Fibroblast of skin of left quadriceps (primary cell): Measurements from ENCODE around the gene PDK1.
A peak's percentile ranks its signal among the peaks of the same experiment; 100 is the strongest.

Source experiments
- DNase-seq, 2 experiments: peaks; one replicate each; pipeline ENCODE4 v3.0.0-alpha.2; 2013; ENCODE audit warnings: low read depth in 2 of 2

The PDK1 gene

DNA sequence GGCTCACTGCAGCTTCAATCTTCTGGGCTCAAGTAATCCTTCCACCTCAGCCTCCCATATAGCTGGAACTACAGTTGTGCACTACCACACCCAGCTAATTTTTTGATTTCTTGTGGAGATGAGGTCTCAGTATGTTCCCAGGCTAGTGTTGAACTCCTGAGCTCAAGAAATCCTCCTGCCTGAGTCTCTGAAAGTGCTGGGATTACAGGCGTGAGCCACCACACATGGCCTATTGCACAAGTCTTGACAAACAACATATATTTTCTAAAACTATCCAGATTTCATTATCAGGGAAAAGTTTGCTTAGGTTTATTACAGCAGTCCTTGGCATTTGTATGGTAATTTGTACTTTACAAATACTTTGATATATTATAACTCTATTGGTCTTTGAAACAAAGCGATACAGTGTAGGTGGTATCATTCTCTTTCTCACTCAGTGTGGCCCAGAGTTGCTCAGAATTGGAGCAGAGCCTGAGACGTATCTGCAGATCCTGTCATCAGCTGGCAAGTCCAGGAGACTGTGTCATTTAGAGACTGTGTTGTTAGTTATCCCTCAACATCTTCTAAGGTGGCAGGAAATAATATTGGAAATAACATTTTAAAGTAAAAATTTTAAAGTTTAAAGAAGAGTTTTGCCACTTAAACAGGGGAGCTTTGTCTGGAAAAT, 41.4 kb downstream of the PDK1 start:
- no peak for DNase-seq

DNA sequence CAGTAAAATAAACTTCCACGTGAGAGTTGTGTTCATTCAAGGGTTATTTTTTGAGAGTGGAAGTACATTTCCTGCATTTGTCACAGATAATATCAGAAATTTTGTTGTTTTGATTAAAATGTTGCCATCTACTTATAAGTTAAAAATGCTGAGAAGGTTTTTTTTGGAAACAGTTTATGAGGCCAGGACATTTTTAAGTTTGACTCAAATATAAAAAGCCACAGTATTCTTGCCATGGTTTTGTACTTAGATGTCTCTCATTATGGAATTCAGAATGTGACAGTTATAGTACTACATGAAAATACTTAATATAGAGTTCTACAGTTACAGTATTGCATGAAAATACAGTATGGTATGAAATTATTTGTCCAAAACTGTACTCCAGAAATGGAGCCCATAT, 44.1 kb downstream of the PDK1 start:
- DNase-seq: no peak

DNA sequence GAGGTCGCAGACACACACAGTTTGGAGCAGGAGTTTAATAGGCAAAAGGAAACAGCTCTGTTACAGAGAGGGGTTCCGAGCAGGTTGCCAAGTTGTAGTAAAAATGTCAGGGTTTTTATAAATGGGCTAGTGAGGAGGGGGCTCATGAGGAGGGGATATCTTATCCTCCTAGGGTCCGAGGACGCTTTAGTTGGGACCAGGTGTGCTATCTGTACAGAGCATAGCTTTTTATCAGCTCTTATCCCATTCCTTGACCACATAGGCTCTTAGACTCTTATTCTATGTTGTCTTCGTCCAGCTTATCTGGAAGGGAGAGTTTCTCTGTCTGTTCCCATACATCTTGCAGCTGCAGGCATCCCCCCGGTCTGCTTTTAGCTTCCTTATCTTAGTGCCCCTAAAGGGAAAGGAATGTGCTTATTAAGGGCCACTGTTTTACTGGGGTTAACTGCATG, 44.7 kb downstream of the PDK1 start:
- no peak for DNase-seq

DNA sequence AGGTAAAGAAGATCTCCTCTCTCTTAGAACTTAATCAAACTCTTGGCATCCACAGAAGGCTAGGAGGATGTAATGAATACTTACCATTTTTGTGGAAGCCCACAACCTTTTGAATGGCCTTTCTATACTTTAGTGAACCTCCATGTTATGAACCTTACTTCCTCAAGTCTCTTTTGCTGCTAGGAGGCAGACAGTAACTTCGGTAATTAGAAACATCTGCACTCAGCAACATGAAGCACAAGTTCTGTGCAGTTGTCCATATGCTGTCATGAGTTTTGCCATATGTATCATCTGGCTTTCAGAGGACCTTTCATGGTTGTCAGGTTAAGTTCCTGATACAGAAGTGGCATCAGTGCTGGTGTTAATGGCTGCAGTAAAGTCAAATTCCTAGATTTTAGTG, 50.4 kb downstream of the PDK1 start:
- peak; percentile 69 to 73 for DNase-seq

DNA sequence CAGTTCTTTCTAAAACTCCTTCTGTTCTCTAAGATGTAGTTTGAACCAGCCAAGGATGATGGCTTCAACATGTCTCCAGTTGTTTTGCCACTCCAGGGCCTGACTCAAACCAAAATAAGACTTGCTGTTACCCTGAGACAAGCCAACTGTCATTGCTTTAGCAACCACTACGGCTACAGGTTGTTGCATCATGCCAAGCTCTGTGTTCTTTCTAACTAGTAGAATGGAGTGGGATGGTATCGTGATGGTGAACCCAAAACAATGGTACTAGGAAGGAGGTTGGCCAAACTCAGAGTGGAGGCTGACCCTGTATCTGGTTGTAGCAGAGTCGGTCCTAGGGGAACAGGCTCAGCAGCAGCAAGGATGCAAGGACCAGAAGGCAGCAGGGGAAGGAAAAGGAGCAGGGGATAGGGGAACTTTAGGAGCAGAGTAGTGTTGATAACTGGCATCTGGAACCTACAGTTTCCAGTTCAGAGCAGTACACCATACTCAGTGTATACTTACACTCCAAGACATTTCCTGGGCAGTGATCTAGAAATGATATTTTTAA, 51.6 kb downstream of the PDK1 start:
- no peak for DNase-seq

DNA sequence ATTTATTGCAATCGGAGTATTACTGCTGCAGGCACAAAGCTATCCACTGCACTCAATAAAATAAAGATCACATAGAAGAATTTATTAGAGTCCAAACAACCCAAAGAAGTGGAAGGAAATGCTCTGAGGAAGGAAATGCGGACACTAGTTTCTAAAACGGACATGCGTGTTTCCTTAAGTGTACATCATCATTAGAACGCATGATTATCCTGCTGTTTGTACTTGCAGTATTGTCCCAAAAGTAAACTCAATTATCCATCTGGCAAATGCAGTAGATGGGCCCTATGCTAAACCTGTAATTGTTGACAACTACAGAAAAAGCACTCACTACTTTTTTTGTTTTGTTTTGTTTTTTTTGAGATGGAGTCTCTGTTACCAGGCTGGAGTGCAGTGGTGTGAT, 53.6 kb downstream of the PDK1 start:
- no peak for DNase-seq

DNA sequence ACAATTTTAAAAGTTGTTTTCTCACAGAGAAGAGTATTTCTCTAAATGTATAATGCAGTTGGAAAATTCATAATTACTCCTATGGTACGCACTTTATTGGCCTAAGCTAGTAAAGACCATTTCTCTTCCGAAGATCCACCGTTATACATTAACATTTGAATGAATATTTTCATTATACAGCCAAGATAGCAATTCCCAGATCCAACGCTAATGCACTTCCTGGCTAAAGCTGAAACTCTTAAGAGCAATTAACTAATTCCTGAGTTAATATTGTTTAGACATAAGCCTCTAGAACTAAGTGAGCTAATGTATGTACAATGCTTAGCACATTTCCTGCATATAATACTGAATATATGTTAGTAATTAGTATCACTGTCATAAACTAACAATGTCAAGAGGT, 56.2 kb downstream of the PDK1 start:
- DNase-seq: no peak

DNA sequence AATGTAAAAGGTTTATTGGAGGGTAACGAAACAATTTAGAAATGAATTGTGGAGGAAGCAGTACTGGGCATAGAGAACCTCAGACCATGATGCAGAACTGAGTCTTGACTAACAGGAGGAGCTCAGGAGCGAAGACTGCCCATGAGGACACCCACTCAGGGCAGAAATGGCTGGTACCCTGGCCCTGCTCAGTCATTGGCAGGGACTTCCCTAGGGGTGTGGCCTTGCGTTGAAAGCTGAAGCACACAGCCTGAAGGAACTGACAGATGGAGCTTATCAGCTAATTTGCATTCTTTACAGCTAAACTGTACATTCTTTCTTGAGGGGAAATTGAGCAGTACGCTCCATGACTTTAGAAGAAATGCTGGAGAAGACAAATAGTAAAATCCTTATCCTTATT, 57.1 kb downstream of the PDK1 start:
- peak; percentile 47 to 49 for DNase-seq

DNA sequence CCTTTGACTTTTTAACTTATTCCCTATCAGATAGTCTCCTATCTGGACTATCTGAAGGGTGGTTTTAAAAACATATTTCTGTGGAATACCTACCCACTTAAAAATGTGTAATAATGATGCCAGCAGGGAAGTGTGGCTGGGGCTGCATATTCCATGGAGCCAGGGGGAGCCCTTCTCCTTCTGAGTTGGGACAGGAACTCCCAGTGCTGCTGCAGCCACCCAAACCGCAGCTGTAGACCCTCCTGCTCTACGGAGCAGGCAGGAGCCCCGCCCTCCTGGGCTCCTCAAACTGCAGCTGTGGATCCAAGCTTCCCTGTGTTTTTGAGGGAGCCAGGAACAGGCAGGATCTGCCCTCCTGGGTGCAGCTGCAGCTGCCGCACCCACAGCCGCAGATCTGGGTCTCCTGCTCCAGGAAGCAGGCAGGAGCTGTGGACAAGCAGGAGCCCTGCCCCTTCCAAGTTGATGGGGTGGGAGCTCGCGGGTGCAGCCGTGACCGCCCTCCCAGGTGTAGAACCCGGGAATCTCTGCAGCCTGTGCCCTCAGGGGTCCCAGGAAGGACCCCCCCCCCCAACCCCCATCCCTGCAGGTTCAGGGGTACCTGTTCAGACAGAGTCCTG, 57.8 kb downstream of the PDK1 start:
- no peak for DNase-seq

DNA sequence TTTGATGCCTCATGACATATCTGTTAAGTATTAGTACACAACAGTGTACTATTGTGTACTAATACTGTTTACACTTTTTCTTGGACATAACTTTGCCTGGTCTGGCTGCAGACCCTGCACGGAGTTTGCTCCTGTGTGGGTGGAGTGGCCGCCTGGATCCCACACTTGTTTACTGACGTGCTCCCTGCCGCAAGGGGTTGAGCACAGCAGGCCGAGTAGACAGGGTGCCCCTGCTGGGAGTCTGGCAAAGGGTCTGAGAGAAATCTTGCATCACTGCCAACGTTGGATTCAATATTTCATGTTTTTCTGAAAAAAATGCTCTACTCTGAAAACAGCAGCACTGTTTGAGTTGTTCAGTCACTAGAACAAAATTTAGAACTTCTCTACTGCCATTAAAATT, 59.0 kb downstream of the PDK1 start:
- no peak for DNase-seq

DNA sequence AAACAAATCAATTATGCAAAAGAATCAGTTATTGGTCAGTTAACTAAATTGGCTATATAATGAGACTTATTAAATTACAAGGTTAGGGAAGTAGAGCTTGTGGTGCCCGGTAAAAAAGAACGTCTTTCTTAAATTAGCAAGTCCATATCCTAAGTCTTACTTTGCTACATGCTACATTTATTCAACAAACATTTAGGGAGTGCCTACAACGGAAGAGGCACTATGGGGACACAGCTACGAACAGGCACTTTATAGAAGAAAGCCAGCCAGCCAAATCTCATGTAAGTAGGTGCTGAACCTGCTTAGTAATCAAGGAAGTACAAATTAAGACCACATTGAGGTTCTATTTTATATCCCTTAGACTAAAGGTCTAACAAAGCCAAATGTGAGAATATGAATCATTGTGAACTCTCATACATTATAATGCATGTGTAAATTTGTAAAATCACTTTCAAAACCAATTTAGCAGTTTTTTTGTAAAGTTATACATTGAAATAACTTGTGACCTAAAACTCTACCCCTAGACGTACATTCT, 59.9 kb downstream of the PDK1 start:
- no peak for DNase-seq

DNA sequence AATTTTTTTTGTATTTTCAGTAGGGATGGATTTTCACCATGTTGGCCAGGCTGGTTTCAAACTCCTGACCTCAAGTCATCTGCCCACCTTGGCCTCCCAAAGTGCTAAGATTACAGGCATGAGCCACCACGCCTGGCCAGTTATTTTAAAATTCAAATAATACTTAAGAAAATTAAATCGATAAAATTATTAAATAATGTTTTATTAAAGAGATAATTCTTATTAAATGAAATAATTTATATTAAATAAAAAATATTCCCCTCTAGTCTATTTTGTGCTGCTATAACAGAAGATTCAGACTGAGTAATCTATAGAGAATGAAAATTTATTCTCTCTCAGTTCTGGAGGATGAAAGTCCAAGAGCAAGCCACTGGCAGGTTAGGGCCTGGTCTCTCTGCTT, 61.2 kb downstream of the PDK1 start:
- DNase-seq: no peak

DNA sequence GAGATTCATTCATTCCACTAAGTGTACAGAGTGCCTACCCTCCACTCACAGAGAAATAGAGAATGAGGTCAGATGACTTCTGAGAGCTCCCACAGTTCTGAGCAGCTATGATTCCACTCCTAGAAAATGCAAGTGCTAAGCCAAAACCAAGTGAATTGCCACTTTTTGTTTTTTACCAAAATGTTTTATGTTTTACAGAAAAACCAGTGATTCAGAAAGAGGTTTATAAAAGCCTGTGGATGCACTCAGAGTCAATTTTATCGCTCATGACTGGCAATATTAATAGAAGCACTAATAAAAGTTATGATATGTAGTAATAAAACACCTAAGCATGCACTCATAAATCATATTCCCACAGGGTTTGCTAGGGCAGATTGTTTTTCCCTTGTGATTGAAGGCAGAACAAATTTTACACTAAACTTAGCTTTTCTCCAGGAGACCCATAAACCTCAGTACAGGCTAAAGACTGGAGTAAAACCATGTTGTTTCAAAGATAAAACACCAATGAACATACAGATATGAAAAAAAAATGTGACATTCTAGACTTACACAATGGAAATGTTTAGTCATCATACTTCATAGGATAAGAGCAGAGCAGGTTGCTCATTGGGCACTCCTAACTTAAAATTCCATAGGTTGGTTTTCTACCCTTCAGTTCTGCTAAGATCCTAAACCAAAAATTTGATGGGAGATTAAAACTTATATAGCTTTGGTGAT, 67.5 kb downstream of the PDK1 start:
- DNase-seq: peak; percentile 29 to 31

DNA sequence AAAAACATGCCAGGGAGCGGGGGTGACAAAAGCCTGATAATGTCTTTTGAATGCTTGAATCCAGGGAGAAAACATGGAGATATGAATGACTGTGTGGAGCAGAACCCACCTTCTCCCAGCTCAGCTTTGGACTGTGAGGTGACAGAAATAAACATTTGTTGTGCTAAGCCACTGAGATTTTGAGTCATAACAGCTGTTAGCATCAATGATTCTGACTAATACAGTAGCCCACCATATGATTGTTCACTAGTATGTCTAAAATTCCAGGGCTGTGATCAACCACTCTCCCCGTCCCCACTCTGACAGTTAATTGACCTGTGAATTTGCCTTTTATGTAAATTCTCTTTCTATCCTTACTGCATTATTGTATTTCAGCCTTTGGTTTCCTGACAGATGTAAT, 69.1 kb downstream of the PDK1 start:
- DNase-seq: no peak

DNA sequence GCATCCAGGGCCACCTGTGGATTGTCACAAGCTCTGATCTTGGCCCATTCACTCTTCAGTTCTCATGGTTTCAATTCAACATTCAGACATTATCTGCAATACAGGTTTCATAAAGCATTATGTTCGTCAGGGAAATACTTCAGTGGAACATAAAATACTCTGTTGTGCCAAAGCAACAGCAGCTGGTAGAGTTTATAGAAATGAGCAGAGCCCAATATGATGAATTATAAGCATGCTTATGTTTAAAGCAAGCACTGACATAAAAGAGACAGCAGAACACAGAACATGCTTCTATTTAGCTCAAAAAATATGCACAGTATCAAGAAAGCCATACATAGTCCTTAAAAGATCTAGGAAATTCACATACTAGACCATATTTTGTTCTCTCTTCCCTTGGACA, 71.3 kb downstream of the PDK1 start:
- no peak for DNase-seq

DNA sequence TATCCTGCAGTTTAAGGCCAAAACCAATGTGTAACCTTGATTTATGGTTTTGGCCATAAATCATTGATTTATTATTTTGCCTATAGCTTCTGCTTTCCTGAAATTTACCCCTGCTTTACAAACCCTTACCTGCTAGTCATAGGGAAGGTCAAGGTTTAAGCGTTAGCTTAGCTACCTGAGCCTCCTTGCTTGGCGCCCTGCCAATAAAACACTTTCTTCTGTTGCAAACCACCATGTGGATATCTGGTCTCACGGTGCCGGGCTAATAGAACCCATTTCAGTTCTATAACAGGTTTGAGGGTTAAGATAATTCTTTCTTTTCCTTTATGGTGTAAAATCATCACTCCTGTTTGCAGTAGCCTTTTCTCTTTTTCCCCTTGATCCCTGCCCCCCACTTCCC, 72.2 kb downstream of the PDK1 start:
- DNase-seq: no peak

DNA sequence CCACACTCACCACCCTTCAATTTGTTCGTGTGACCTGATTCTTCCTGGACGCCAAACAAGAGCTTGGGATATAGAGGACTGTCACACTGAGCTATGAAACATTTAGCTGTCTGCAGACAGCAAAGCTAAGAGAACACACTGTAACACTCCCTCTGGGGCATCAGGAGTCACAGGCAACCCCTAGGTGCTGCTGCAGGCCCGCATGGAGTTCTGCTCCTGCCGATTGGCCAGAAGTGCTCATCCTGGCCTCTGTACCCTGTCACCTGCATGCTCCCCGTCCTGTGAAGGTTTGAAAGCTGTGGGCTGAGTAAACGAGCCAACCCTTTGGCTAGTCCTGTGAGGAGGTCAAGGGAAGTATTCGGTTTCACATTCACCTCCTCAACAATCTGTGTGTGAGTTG, 73.7 kb downstream of the PDK1 start:
- no peak for DNase-seq

DNA sequence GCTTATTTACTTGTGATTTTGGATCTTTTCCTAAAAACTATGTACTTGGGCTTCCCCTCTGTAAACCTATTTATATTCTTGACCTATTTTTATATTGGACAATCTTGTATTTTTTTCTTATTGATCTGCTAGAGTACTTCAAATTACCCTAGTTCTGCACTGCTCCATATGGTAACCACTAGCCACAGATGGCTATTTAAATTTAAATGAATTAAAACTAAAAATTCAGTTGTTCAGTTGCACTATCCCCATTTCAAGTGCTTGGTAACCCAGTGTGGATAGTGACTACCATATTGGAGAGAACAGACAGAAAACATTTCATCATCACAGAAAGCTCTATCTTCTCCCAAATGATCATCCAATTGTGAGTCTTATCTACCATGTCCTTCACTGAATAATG, 74.3 kb downstream of the PDK1 start:
- no peak for DNase-seq

DNA sequence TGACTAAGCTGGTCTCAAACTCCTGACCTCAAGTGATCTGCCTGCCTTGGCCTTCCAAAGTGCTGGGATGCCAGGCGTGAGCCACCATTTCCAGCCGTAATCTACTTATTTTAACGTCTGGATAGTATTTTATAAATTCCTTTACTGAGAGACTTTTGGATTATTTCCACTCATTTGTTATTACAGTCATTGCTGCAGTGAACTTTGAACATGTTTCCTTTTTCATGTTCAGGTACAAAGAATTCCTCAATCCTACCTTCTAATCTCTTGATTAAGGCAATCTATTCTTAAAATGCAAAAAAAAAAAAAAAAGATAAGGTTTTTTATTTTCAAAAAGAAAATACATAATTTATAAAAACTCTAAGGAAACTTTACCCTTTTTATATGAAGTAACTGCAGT, 78.6 kb downstream of the PDK1 start:
- no peak for DNase-seq

DNA sequence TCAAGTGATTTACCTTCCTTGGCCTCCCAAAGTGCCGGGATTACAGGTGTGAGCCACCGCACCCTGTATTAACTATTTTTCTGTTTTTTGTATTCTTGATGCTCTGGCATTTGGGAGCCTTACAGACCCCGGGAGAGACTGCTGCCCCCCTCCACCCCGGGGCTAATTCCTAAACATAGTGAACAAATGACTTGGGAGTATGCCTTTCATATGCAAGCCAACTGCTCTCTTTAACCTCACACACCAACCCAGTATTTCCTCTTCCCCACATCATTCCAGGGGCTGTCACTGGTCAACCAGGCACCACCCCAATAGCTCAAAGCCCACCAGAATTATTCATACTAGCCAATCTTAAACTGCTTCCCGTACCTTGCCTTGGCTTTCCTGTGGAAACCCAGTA, 79.7 kb downstream of the PDK1 start:
- no peak for DNase-seq

DNA sequence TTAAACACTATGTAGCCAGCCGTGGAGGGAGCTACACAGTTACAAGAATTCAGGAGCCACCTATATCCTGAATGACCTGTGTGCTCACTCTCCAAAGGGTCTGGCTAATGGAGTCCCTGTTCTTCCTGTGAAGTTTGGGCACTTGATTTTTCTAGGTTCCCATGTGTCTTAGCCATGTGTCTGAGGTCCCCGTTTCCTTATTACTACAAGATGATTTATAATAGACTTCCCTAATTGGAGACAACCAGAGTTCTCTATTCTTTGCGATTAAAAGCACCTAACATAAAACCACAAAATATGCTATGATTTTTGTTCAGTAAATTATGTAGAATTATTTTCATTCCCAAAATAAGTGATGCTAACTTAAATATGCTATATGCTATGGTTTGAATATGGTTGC, 83.4 kb downstream of the PDK1 start:
- DNase-seq: no peak

DNA sequence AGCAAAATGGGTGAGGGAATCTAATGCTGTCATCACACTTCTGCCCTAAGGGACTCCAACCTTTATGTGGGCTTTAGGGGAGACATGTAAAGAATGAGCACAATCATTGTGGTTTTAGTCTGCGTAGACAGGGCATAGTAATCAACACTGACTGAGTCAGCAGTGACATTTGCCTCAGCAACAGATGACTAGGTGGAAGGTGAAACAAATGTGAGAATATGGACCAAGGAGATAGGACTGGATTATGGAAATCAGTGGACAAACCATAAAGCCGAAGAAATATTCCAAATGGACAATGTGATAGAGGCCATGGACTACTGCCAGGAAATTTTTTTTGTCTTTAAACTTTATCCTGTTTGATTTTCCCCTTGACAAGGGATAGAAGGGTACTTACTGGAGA, 83.9 kb downstream of the PDK1 start:
- DNase-seq: peak; percentile 57 to 71

DNA sequence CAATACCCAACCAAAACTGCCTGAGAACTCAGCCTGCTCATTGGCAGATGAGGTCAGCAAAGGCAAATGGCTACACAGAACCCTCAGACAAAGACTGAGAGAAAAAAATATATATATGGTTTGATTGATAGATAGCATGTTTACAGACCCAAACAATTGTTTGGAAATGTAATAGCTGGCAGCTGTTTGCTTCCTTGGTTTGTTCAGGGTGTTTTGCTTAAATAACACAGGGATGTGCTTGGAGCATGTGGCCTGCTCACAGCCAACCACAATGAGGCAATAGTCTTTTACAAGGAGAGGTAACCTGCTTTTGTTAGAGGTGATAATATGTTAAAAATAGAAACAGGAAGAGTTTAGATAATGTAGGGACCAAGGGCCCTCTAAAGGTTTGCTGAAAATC, 84.5 kb downstream of the PDK1 start:
- DNase-seq: no peak
